GM19238 (cell line): ENCODE data around the gene PDCD1.
"Not testable (repeated sequence)": the region's sequence is repeated elsewhere in the genome, so short reads cannot be mapped to it uniquely, and the experiment has no call there.

Experiments used
- DNase-seq: peaks from one replicate; pipeline ENCODE4 v3.0.0; 2011; ENCODE audit warnings: low spot score; ENCODE audit not compliant: insufficient read length

The PDCD1 gene

DNA sequence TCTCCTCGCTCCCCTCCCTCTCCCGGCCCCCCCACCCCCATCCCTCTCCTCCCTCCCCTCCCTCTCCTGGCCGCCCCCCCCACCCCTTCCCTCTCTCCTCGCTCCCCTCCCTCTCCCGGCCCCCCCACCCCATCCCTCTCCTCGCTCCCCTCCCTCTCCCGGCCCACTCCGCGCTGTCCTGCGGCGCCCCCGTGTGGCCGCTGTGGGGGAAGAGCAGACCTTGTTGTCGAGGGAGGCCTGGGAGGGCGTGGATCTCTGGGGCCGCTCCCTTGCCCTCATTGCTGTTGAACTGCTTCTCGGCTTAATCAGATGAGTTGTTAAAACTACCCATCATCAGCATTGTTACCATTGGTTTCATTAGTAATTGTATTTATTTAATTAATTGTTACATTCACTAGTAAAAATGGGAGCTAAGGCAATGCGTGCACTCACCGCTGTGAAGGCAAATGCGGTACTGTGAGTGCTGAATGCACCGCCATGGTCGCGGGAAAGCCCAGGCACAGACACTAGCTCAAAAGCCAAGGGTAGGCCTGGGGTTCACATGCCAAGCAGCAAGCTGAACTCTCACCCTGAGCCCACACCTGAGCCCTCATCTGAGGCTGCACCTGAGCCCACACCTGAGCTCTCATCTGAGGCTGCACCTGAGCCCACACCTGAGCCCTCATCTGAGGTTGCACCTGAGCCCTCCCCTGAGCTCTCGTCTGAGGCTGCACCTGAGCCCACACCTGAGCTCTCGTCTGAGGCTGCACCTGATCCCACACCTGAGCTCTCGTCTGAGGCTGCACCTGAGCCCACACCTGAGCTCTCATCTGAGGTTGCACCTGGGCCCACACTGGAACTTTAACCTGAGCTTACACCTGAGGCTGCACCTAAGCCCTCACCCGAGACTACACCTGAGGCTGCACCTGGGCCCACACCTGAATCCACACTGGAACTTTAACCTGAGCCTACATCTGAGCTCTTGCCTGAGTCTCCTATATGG, 19.6 kb upstream of the PDCD1 start:
- peak; percentile 73 for DNase-seq

DNA sequence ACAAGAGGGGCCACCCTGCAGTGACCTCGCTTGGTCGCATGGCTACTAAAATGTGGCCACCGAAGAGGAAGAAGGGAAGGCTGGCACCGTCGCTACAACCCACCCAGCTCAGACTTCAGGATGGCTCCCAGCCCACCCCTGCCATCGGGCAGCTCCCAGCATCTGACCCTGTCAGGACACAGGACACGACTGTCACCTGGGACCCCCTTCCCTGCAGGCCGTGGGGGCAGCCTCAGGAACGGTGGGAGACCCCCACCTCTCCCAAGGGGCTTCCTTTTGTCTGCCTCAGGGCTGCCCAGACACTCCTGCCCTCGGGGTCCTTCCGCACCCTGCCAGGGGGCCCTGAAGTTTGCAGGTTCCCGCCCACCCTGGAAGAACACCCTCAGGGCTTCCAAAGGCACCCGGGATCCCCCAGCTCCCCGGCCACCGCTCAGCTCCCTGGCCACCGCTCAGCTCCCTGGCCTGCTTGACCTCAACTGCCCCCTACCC, 18.5 kb upstream of the PDCD1 start:
- no peak for DNase-seq

DNA sequence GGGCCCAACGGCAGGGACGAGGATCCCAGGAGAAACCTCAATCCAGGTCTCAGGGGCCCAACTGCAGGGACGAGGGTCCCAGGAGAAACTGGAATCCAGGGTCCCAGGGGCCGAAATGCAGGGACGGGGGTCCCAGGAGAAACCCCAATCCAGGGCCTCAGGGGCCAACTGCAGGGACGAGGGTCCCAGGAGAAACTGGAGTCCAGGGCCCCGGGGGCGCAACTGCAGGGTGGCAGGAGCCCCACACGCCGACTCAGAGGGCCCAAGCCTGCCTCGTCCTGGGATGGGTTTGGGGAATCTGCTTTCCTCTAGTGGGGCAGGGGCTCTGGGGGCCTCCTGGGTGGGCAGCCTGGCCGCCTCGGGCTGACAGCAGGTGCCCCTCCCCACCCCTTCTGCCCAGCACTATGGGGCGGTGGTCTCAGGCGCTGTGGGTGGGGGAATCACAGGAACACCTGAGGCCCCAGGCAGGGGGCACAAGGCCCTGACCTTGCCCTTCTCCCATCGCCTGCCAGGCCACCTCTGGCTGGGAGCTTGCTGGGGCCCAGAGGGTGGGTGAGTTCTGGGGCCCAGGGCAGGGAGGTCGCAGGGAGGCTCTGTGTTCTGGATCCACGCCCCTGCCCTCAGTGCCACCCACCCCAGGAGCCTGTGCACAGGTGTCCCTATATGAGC, 18.0 kb upstream of the PDCD1 start:
- DNase-seq, result no peak

DNA sequence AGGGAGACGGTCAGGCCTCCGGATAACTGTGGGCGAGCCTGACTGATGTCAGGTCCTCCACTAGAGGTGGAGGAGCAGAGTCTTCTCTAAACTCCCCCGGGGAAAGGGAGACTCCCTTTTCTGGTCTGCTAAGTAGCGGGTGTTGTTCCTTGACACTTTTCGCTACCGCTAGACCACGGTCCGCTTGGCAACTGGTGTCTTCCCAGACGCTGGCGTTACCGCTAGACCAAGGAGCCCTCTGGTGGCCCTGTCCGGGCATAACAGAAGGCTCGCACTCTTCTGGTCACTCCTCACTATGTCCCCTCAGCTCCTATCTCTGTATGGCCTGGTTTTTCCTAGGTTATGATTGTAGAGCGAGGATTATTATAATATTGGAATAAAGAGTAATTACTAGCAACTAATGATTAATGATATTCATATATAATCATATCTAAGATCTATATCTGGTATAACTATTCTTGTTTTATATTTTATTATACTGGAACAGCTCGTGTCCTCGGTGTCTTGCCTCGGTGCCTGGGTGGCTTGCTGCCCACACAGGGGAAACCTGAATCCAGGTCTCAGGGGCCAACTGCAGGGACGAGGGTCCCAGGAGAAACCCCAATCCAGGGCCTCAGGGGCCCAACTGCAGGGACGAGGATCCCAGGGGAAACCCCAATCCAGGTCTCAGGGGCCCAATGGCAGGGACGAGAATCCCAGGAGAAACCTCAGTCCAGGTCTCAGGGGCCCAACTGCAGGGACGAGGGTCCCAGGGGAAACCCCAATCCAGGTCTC, 17.2 kb upstream of the PDCD1 start:
- not testable (repeated sequence) for DNase-seq

DNA sequence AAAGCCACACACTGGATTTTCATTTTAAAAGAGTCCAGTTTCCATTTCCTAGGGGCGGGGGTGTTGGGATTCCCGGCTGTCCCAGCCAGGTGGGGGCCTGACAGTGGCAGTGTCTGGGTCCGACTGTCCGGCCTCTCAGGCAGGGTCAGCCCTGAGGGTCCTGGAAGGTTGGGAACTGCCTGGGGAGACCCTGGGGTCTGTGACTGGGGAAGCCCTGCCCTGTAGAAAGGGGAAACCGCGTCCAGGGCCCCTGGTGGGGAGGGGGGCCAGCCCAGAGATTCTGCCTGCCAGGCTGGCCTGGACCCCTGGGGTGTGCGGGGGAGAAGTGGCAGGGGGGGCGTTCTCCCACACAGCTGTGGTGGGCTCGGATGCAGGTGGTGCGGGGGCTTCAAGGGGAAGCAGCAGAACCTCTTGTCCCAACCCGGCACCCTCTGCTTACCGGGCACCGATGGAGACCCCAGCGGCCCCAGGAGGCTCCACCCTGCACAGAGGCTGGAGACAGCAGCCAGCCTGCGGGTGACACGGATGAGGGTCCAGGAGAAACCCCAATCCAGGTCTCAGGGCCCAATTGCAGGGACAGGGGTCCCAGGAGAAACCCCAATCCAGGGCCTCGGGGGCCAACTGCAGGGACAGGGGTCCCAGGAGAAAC, 15.7 kb upstream of the PDCD1 start:
- DNase-seq, result no peak

DNA sequence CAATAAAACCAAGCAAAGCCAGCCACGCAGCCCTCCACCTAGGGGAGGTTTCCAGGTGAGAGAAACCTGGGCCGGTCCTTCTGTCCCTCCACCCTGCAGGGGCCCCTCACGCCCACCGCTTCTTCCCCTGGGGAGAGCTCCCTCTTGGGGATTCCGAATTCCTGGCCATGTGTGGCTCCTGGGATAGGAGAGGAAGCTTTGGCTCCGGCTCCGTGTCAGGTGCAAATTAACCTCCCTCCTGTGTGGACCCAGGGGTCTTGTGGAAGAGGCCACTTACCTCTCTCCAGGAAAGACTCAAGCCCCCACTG, 15.1 kb upstream of the PDCD1 start:
- DNase-seq, result no peak

DNA sequence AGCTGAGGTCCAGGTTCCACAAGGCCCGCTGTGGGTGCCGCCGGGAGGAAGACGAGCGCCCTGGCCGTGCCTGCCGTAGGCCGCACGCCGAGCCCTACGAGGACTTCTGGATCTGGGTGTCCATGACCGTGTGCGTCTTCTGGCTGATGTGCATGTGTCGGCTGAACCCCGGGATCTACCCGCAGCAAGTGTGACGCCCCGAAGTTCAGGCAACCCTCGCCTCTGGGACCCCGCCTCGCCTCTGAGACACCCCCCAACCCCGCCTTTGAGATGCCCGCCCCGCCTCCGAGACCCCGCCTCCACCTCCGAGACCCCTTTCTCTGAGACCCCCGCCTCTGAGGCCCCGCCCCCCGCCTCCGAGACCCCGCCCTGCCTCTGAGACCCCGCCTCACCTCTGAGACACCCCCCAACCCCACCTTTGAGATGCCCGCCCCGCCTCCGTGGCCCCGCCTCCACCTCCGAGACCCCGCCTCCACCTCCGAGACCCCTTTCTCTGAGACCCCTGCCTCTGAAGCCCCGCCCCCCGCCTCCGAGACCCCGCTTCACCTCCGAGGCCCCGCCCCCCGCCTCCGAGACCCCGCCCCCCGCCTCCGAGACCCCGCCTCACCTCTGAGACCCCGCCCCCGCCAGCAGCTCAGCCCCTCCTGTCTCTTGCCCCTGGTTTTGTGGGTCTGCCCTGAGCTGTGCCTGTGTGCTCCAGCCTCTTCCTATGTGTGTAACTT, 14.5 kb upstream of the PDCD1 start:
- DNase-seq, result no peak

DNA sequence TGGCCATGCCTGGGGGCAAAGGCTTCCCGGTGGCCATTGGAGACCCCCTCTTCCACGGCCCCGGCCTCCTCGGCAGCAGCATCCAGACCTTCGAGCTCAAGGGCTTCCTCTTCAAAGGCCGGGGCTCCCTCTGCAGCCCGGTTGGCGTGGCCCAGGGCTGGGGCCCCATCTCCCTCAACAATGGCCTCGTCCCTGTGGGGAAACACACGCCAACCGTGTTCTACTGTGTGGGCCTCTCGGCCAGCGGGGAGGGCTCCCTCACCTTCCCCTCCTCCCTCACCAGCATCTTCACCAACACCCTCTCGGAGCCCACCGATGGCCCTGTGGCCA, 13.6 kb upstream of the PDCD1 start:
- no peak for DNase-seq

DNA sequence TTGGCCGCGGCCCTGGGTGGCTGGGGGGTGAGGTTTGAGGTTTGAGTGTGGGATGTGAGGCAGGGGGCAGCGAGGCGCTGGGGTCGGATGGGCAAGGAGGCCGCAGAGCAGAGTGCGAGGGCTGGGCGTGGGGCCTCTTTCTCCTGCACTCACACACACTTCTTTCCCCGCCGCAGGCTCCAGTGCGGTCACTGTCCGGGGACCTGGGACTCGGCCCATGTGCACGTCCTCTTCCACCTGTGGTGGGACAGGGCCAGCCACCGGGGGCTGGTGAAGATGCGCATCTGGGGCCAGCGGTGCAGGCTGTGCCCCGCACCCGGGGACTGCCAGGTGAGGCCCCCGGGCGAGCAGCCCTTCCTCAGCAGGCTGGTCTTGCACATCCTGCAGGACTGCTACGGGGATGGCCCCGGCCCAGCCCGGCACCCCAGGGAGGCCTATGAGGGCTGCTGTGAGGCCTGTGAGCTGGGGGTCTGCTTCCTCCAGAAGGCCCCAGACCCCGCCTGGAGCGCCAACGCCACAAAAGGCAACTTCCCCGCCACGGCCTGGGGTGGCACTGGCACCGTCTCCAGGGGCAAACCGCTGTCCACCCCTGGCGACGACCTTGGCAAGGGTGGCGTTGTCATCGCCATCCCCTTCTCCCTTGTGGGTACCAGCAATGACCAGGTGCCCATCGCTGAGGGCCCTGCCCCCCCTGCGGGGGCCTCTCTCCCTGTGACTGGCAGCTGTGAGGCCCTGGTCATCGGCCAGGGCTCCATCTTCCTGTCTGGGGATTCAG, 13.0 kb upstream of the PDCD1 start:
- DNase-seq, result no peak

DNA sequence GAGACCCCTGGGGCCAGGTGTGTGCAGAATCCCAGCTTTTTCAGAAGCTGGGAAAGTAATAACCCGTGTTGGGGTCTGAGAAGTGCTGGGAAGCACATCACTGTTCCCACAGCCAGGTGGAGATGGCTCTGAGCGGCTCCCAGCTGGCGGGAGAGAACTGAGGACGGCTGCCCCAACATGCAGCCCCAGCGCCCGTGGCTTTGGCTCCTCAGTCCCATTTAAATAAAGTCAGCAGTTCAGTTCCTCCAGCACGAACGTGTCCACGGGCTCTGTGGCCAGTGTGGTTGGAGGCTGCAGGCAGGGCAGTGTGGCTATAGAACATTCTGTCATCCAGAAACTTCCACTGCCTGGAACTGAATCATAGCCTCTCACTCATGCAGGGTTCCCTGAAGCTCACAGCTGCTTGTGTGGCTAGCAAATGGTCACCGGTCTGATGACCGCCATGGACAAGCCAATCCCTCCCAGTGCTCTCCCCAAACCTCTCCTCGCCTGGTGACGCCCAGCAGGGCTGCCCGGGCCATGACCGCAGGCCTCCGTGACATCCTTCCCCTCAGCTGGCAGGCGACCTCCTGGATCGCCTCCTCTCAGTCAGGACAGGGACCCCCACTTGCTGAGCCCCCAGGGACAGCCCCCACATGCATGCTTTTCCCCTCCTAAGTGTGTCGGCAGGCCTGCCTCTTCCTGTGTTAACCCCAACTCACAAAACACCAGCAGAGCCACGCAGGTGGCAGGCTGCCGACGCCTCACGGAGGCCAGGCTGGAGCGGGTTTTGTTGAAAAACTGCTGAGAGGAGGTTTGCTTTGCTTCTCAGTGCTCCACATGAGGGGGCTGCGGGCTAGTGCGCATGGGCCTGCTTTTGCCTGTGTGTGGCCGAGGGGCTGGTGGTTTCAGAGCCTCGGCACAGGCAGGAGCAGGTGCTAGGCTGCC, 12.2 kb upstream of the PDCD1 start:
- DNase-seq, result peak; percentile 53

DNA sequence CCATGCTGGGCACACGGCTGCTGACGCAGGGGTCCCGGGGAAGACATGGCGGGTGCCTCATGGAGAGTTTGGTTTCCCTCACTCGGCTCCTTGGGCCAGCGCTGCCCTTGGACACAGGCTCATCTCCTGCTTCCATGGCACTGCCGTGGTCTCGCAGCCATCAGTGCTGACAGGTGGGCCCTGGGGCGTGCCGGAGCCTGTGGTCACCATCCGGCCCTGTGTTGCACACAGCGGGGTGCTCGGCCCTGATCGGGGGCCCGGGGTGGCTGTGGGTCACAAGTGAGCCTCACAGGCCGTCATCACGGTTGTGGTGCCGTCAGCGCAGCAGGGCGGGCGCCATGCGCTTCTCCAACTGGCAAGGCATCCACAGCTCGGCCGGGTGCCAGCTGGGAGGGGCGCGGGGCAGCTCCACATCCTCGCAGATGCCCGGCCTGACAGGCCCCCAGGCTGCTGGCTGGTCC, 11.4 kb upstream of the PDCD1 start:
- no peak for DNase-seq

DNA sequence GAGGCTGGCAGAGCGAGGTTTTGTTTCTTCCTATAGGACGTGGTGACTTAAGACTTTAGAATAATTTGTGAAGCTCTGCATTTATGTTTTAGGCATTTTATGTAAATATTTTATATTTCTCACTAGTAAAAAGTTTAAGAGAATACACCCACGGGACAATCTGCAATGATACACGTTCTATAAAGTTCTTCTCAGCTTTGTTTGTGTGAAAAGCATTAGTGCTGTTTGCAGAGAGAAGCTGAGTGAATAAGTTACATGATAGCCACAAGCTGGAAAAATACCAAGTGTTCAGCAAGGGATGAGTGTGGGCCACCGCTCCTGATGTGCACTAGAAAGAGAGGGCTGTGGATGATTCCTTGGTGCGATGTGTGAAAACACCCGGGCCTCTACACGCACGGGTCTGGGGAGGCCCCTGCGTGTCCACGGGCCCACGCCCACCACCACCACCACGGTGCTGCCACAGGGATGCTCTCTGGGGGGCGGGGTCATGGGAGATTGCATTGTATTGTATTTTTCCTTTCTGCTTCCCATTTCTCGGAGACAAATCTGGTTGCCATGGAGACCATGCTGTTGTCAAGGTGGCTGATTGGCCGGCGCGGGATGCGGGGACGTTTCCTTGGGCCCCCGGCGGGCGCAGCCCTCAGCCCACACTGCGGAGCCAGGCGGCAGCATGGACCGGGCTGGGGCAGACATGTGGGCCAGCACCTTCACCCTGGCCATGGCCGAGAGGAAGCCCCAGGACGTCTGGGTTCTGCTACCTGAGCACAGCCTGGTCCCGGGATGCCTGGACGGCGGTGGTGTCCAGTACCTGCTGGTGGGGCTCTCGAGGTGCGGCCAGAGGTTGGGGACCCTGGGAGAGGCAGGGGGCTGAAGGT, 10.6 kb upstream of the PDCD1 start, which contains the start of gene RTP5:
Gene RTP5 (plus strand): TSS at position 643 of the 875 bp plus-strand sequence. CDS start 28 bp downstream, at position 671.
- no peak for DNase-seq

DNA sequence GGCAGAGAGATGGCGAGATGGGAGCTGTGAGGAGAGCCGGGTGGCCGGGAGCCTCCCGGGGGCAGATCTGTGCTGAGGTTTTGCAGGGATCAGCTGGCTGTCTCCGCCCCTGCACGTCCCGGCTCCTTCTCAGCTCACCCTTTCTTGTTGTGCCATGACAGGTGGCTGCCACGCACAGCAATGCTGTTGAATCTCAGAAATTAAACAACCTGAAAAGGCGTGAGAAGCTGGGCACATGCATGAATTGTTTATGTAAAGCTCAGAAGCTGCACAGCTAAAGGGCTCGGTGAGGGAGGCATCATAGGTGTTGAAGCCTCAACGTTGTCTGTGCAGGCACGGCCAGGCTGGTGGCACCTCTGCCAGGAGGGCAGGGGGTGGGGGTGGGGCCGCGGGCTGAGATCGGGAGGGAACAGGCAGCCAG, 10.0 kb upstream of the PDCD1 start:
- DNase-seq, result no peak

DNA sequence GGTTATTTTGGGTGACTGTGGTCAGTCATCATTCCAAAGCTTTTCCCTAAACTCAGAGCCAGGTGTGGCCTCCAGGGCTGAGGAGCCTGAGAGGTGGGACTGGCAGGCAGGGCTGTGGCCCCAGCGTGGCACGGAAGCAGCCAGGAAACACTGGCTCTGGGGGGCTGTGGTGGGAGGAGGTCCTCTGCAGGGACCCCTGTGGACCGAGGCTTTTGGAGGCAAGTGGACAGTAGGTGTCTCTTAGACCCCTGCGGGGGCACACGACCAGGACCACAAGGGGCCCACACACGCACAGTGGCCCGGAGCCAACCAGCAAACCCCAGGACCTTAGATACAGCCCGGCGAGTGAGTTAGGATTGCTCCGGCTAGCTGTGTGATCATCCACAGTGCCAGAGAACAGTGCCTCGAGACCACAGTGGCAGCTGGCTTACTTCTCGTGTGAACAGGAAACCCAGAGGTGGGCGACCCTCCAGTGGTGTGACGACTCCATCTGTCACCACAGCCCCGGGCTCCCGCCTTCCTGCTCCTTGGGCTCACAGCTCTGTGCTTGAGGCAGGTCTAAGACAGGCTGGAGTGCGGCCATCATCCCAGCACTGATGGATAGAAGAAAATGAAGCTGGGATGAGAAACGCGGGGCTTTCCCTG, 9.2 kb upstream of the PDCD1 start:
- DNase-seq, result no peak

DNA sequence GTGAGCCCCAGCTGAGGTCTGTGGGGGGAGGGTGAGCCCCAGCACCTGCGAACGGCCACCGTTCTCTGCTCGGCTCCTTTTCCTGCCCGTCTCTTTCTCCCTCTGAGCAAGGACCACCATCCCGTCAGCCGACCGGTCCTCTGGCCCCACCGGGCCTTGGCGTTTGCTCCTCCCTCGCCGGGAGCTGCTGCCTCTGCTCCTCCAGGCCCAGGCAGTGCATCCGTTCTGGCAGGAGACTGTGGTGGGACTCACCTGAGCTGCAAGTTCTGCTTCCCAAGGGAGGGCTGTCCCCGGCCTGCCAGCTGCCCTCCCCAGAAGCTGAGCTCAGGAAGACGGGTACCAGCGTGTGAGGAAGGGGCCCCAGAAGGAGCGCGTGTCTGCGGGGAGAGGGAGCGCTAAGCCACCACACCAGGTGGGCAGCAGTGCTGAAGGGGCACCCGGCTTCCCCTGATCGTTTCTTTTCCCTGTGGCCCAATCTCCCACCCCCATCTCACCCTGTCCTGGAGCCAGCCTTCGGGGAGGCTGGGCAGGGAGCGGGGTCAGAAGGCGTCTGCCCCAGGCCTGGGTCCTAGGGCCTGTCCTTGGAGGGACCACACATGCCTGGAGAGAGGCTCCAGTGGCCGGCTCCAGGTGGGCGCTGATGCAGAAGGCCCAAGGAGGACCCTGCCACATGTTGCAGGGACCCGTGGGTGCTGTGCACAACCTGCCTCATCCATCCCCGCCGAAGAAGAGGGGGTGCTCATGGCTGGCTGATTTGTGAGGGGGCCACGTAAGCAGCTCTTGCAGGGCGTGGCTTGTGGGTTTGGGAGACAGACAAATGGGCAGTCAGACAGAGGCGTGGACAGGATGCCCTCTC, 8.3 kb upstream of the PDCD1 start:
- no peak for DNase-seq
